Trophoblast cell (in vitro differentiated cells and primary cell): ENCODE results near the gene SCMH1.
A peak's percentile ranks its signal among the peaks of the same experiment; 100 is the strongest.

ENCODE experiments used
- DNase-seq, 2 donors: peaks; one replicate each; pipeline ENCODE4 v3.0.0-alpha.2; 2016
- H2AFZ ChIP-seq: 2 replicates; pipeline ENCODE4 v1.6.1; 2013; ENCODE audit warnings: low read length, moderate library complexity, mild to moderate bottlenecking; ENCODE audit not compliant: insufficient read depth, poor library complexity
- H2AK5ac ChIP-seq: 2 replicates; pipeline ENCODE4 v1.6.1; 2013; ENCODE audit warnings: mild to moderate bottlenecking, low read length
- H2BK120ac ChIP-seq: 2 replicates; pipeline ENCODE4 v1.6.1; 2013; ENCODE audit warnings: low read length, mild to moderate bottlenecking, moderate library complexity; ENCODE audit not compliant: insufficient read depth, poor library complexity
- H2BK12ac ChIP-seq: 2 replicates; pipeline ENCODE4 v1.6.1; 2013; ENCODE audit warnings: mild to moderate bottlenecking, low read length, moderate library complexity
- H2BK5ac ChIP-seq: 2 replicates; pipeline ENCODE4 v1.6.1; 2013; ENCODE audit warnings: low read length, low read depth, moderate library complexity, mild to moderate bottlenecking; ENCODE audit not compliant: poor library complexity
- H3K14ac ChIP-seq: 2 replicates; pipeline ENCODE4 v1.6.1; 2013; ENCODE audit warnings: mild to moderate bottlenecking, low read length
- H3K18ac ChIP-seq: 2 replicates; pipeline ENCODE4 v1.6.1; 2013; ENCODE audit warnings: mild to moderate bottlenecking, low read length
- H3K23ac ChIP-seq: 2 replicates; pipeline ENCODE4 v1.6.1; 2013; ENCODE audit warnings: low read length
- H3K27ac ChIP-seq: 2 replicates; pipeline ENCODE4 v1.5.1; 2013; ENCODE audit warnings: low read depth, mild to moderate bottlenecking, inconsistent platforms, low read length, moderate library complexity
- H3K27me3 ChIP-seq: 2 replicates; pipeline ENCODE4 v1.6.1; 2013; ENCODE audit warnings: inconsistent platforms, mild to moderate bottlenecking, low read length, moderate library complexity; ENCODE audit not compliant: insufficient read depth
- H3K36me3 ChIP-seq, 2 experiments: 1 replicate in 1 of 2; 2 replicates in 1 of 2; pipeline ENCODE4 v1.6.1; 2013; ENCODE audit warnings: low read length in 2 of 2, mild to moderate bottlenecking in 2 of 2, moderate library complexity in 1 of 2; ENCODE audit not compliant: insufficient read depth in 2 of 2, control insufficient read depth in 1 of 2
- H3K4ac ChIP-seq: 2 replicates; pipeline ENCODE4 v1.6.1; 2013; ENCODE audit warnings: low read depth, mild to moderate bottlenecking, low read length, moderate library complexity
- H3K4me1 ChIP-seq, 2 experiments: 1 replicate in 1 of 2; 2 replicates in 1 of 2; pipeline ENCODE4 v1.6.1; 2013; ENCODE audit warnings: low read length in 2 of 2, mild to moderate bottlenecking in 2 of 2, moderate library complexity in 1 of 2; ENCODE audit not compliant: insufficient read depth in 2 of 2, control insufficient read depth in 1 of 2
- H3K4me2 ChIP-seq: 2 replicates; pipeline ENCODE4 v1.6.1; 2013; ENCODE audit warnings: inconsistent platforms, mild to moderate bottlenecking, low read length, moderate library complexity
- H3K4me3 ChIP-seq: 2 replicates; pipeline ENCODE4 v1.5.1; 2013; ENCODE audit warnings: mild to moderate bottlenecking, low read depth, low read length, inconsistent platforms
- H3K79me1 ChIP-seq: one replicate; pipeline ENCODE4 v1.6.1; 2013; ENCODE audit warnings: low read length
- H3K79me2 ChIP-seq: 2 replicates; pipeline ENCODE4 v1.6.1; 2013; ENCODE audit warnings: low read length, mild to moderate bottlenecking; ENCODE audit not compliant: control insufficient read depth, insufficient read depth, poor library complexity
- H3K9ac ChIP-seq: 2 replicates; pipeline ENCODE4 v1.6.1; 2013; ENCODE audit warnings: mild to moderate bottlenecking, low read length
- H3K9me3 ChIP-seq: 2 replicates; pipeline ENCODE4 v1.6.1; 2013; ENCODE audit warnings: low read depth, mild to moderate bottlenecking, control low read depth, inconsistent platforms, low read length; ENCODE audit not compliant: insufficient read depth
- H4K12ac ChIP-seq: 2 replicates; pipeline ENCODE4 v1.6.1; 2013; ENCODE audit warnings: low read depth, mild to moderate bottlenecking, low read length, moderate library complexity
- H4K8ac ChIP-seq: 2 replicates; pipeline ENCODE4 v1.6.1; 2013; ENCODE audit warnings: low read depth, mild to moderate bottlenecking, low read length, moderate library complexity
- H4K91ac ChIP-seq: one replicate; pipeline ENCODE4 v1.6.1; 2013; ENCODE audit warnings: low read depth, mild to moderate bottlenecking, low read length, moderate library complexity
- WGBS: extraction: QIAGEN DNeasy Blood & Tissue Kit; methylation state at CpG from one replicate; pipeline ENCODE4 v1.1.7; 2013; ENCODE audit warnings: missing lambda C conversion rate; ENCODE audit not compliant: insufficient read length, insufficient coverage; ENCODE audit errors: extremely low coverage; 5-methylcytosine and 5-hydroxymethylcytosine counted together

SCMH1 gene

DNA sequence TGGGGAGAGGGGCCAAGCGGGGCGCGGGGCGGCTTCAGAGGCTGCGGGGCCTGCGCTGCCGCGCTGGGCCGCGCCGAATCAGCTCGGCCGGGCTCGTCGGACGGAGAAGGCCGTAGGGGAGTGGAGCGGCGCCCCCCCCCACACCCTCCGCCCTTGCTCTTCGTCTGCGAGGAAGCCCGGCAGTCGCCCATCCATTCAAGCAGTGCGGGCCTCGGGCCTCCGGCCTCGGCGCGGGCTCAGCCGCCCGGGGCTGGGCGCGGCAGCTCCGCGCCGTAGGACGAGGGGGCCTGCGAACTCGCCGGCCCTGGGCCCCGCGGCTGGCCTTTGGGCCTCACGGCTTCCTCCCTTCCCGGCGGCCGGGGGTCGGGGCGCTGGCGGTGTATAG, 262.0 kb downstream of the SCMH1 start:
- DNase-seq = no peak
- no peak overlapping the region for H3K23ac ChIP-seq
- peak overlapping the region; percentile 84 for H3K4me3 ChIP-seq

DNA sequence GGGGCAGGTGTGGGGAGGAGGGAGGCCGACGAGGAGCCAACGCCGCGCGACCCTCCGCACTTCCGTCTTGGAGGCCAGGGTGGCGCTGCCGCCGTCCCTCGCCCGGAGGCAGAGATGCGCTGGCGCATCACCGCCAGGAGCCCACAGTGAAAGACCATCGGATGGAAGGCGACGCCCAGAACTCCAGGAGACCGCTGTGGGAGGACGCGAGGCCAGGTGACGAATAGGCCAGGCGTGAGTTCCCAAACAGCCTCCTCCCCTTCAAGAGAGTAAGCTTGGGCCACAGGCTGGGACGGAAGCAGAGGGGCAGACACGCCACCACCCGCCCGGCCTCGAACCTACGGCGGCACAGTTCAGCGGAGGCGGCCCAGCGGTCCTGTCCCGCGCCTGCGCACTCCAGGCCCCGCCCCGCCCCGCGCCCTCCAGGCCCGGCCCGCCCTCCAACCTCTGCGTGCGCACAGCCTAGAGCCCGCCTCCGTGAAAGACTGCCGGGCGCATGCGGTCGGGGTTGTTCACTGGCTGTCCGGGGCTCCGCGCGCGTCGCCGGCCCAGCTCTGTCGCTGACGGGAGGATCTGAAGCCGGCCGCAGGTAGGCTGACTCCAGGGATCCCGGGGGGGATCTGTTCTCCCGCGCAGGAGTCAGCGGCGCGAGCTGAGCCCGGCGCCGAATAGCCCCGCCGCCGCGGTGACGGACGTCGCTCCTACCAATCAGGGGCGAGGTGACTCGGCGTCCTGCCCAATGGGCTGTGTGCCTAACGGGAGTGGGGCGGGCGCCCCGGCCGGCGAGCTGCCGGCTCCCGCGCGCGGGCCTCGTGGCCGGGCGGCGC, 262.7 kb downstream of the SCMH1 start, which contains the start of gene CTPS1:
CTPS1 (plus strand) TSS at position 456 of the 827 bp plus-strand sequence. CDS start 3,595 bp downstream, outside the sequence.
- H3K27me3 ChIP-seq = no peaks in the 10 kb centered on the region
- H3K18ac ChIP-seq = peak within 1 kb of the TSS; percentile 96
- peak within 1 kb of the TSS; percentile 91 for H2BK5ac ChIP-seq
- peak within 1 kb of the TSS; percentile 93 for H4K91ac ChIP-seq
- H3K23ac ChIP-seq = no peak within 1 kb of the TSS
- H3K4me2 ChIP-seq = peak within 1 kb of the TSS; percentile 71
- H3K36me3 ChIP-seq = peaks cover 3 to 6% of the 10 kb centered on the region in 2 experiments
- peak within 1 kb of the TSS; percentile 96 for H2BK120ac ChIP-seq
- peak within 1 kb of the TSS; percentile 97 for H2AFZ ChIP-seq
- H4K8ac ChIP-seq = peak within 1 kb of the TSS; percentile 98
- H2BK12ac ChIP-seq = peak within 1 kb of the TSS; percentile 87
- H3K27ac ChIP-seq = peak within 1 kb of the TSS; percentile 95
- no peaks in the 10 kb centered on the region for H3K9me3 ChIP-seq
- peaks cover 32% of the 10 kb centered on the region for H3K79me1 ChIP-seq
- H3K14ac ChIP-seq = peak within 1 kb of the TSS; percentile 93
- H3K79me2 ChIP-seq = peaks cover 22% of the 10 kb centered on the region
- peaks cover 20 to 26% of the 10 kb centered on the region in 2 experiments for H3K4me1 ChIP-seq
- peak within 1 kb of the TSS; percentile 98 for H3K4ac ChIP-seq
- peak within 1 kb of the TSS; percentile 71 for H2AK5ac ChIP-seq
- H4K12ac ChIP-seq = peak within 1 kb of the TSS; percentile 95
- WGBS = no CpG with 5 or more reads among the region's 96 CpGs
- H3K9ac ChIP-seq = peak within 1 kb of the TSS; percentile 89
- peak within 1 kb of the TSS; percentile 84 for H3K4me3 ChIP-seq
- DNase-seq = peak; percentile 92 to 95

More for the DNA sequence above, 262.0 kb downstream of the SCMH1 start:
- Histone ChIP-seq H2BK120ac (peak overlapping the region; percentile 56), H3K79me1 (peaks cover 32% of the 10 kb centered on the region), H3K9me3 (no peaks in the 10 kb centered on the region), H3K27ac (peak overlapping the region; percentile 95), H2BK12ac (peak overlapping the region; percentile 16), H3K14ac (peak overlapping the region; percentile 89), H4K12ac (peak overlapping the region; percentile 67), H2BK5ac (peak overlapping the region; percentile 91), H3K4ac (peak overlapping the region; percentile 98), H3K79me2 (peaks cover 22% of the 10 kb centered on the region), H3K4me1 (peaks cover 18 to 22% of the 10 kb centered on the region in 2 experiments), H3K4me2 (peak overlapping the region; percentile 54), H4K91ac (peak overlapping the region; percentile 84), H2AK5ac (peak overlapping the region; percentile 71), H3K27me3 (no peaks in the 10 kb centered on the region), H3K36me3 (peaks cover 3 to 8% of the 10 kb centered on the region in 2 experiments), H2AFZ (peak overlapping the region; percentile 78), H4K8ac (peak overlapping the region; percentile 64), H3K18ac (peak overlapping the region; percentile 89), H3K9ac (peak overlapping the region; percentile 89)
- WGBS = no CpG with 5 or more reads among the region's 50 CpGs

DNA sequence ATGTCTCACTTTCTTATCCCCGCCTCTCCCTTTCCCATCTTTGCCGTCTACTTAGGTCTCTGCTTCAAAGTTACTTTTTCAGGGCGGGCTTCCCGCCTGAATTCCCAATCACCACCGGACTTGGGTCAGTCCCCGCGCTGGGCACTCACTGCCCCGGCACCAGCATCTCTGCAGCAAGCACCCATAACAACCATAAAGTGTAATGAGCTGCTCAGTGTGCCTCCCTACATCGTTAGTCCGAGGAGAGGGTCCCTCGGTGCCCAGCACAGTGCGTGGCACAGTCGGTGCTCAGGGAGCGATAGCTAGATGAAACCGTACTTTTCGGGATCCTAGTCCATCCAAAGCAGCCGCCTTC, 263.2 kb downstream of the SCMH1 start:
- Histone ChIP-seq H3K4me2 (peak overlapping the region; percentile 71), H3K18ac (peak overlapping the region; percentile 96), H3K14ac (peak overlapping the region; percentile 69), H2AFZ (peak overlapping the region; percentile 97), H3K79me1 (peaks cover 32% of the 10 kb centered on the region), H4K8ac (peak overlapping the region; percentile 98), H3K27me3 (no peaks in the 10 kb centered on the region), H3K79me2 (peaks cover 22% of the 10 kb centered on the region), H3K36me3 (peaks cover 3 to 6% of the 10 kb centered on the region in 2 experiments), H3K4me3 (peak overlapping the region; percentile 84), H2BK120ac (peak overlapping the region; percentile 96), H2BK5ac (peak overlapping the region; percentile 87), H3K23ac (no peak overlapping the region), H3K27ac (peak overlapping the region; percentile 95), H4K12ac (peak overlapping the region; percentile 95), H2BK12ac (peak overlapping the region; percentile 87), H3K4ac (peak overlapping the region; percentile 80), H3K9ac (no peak overlapping the region), H4K91ac (peak overlapping the region; percentile 93), H3K9me3 (no peaks in the 10 kb centered on the region), H3K4me1 (peaks cover 20 to 26% of the 10 kb centered on the region in 2 experiments), H2AK5ac (peak overlapping the region; percentile 62)
- no CpG with 5 or more reads among the region's 17 CpGs for WGBS
- no peak for DNase-seq

DNA sequence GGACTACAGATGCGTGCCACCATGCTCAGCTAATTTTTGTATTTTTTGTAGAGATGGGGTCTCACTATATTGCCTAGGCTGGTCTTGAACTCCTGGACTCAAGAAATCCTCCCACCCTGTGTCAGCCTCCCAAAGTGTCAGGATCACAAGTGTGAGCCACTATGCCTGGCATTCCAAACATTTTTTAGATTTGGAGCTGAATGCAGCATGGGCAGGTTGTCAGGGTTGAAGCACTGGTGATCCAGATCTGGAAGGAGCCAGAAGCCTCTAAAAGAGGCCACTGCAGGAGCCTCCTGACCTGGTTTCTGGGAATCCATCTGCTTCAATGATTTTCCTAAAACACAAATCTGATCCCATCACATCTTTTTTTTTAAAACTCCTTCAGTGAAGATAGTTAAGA, 264.4 kb downstream of the SCMH1 start:
- H3K79me1 ChIP-seq = peaks cover 32% of the 10 kb centered on the region
- H3K27ac ChIP-seq = peak overlapping the region; percentile 84
- no peak overlapping the region for H3K4ac ChIP-seq
- no peaks in the 10 kb centered on the region for H3K9me3 ChIP-seq
- H2BK120ac ChIP-seq = no peak overlapping the region
- H4K8ac ChIP-seq = no peak overlapping the region
- peak overlapping the region; percentile 57 for H4K91ac ChIP-seq
- no peak overlapping the region for H2BK12ac ChIP-seq
- no CpG with 5 or more reads among the region's 1 CpG for WGBS
- no peaks in the 10 kb centered on the region for H3K36me3 ChIP-seq
- H2AFZ ChIP-seq = no peak overlapping the region
- H3K14ac ChIP-seq = no peak overlapping the region
- no peak overlapping the region for H3K9ac ChIP-seq
- peak overlapping the region; percentile 62 for H2BK5ac ChIP-seq
- H4K12ac ChIP-seq = no peak overlapping the region
- peak overlapping the region; percentile 35 for H3K18ac ChIP-seq
- no peak overlapping the region for H3K23ac ChIP-seq
- DNase-seq = peak; percentile 57 to 76
- H3K4me3 ChIP-seq = no peak overlapping the region
- no peak overlapping the region for H3K4me2 ChIP-seq
- no peaks in the 10 kb centered on the region for H3K27me3 ChIP-seq
- H2AK5ac ChIP-seq = no peak overlapping the region
- H3K79me2 ChIP-seq = peaks cover 20% of the 10 kb centered on the region
- peaks cover 20 to 26% of the 10 kb centered on the region in 2 experiments for H3K4me1 ChIP-seq
